ENCODE measurements around the gene NOL7. TPM values are rescaled to one million over a fixed set of nuclear protein-coding genes. Genes with fewer than 3 reads are reported as not detected.

NOL7 gene
- total RNA-seq, 1 donor from 2014 or later, result 48.7 TPM

GRCh38 chr6:13611715-13612114 is 3.4 kb upstream of the NOL7 start:
- Mint-ChIP-seq H3K27me3 (ENCODE audit: unreplicated experiment) (no peaks in the 10 kb centered on the region), H3K9me3 (ENCODE audit: unreplicated experiment) (no peaks in the 10 kb centered on the region), H3K27ac (ENCODE audit: unreplicated experiment) (no peak overlapping the region), H3K4me3 (ENCODE audit: unreplicated experiment) (no peak overlapping the region), H3K36me3 (ENCODE audit: unreplicated experiment) (peaks cover 8% of the 10 kb centered on the region), H3K4me1 (ENCODE audit: unreplicated experiment) (peaks cover 23% of the 10 kb centered on the region)
- TF ChIP-seq CTCF (IDR thresholded peaks at IDR 0.05), result no peak
- no peak for DNase-seq (ENCODE audit: extremely low spot score, unreplicated experiment)

GRCh38 chr6:13613029-13613594 is 2.0 kb upstream of the NOL7 start:
- peaks cover 12% of the 10 kb centered on the region for H3K36me3 Mint-ChIP-seq (ENCODE audit: unreplicated experiment)
- no peak for TF ChIP-seq CTCF (IDR thresholded peaks at IDR 0.05)
- H3K4me3 Mint-ChIP-seq (ENCODE audit: unreplicated experiment), result no peak overlapping the region
- peaks cover 31% of the 10 kb centered on the region for H3K4me1 Mint-ChIP-seq (ENCODE audit: unreplicated experiment)
- no peak for DNase-seq (ENCODE audit: extremely low spot score, unreplicated experiment)
- no peaks in the 10 kb centered on the region for H3K27me3 Mint-ChIP-seq (ENCODE audit: unreplicated experiment)
- H3K27ac Mint-ChIP-seq (ENCODE audit: unreplicated experiment), result no peak overlapping the region
- H3K9me3 Mint-ChIP-seq (ENCODE audit: unreplicated experiment), result no peaks in the 10 kb centered on the region

- DNase-seq (ENCODE audit: extremely low spot score, unreplicated experiment), result peak; percentile 88
- H3K4me1 Mint-ChIP-seq (ENCODE audit: unreplicated experiment), result peaks cover 31% of the 10 kb centered on the region
- H3K9me3 Mint-ChIP-seq (ENCODE audit: unreplicated experiment), result no peaks in the 10 kb centered on the region
- peak overlapping the region; percentile 92 for H3K27ac Mint-ChIP-seq (ENCODE audit: unreplicated experiment)
- H3K36me3 Mint-ChIP-seq (ENCODE audit: unreplicated experiment), result peaks cover 18% of the 10 kb centered on the region
- peak overlapping the region; percentile 99 for H3K4me3 Mint-ChIP-seq (ENCODE audit: unreplicated experiment)
- no peaks in the 10 kb centered on the region for H3K27me3 Mint-ChIP-seq (ENCODE audit: unreplicated experiment)
- TF ChIP-seq CTCF (IDR thresholded peaks at IDR 0.05), result no peak
These were observed 809 bp upstream of the NOL7 start for GRCh38 chr6:13614126-13614925.

GRCh38 chr6:13615792-13616120 is 621 bp downstream of the NOL7 start:
- H3K27me3 Mint-ChIP-seq (ENCODE audit: unreplicated experiment), result no peaks in the 10 kb centered on the region
- H3K27ac Mint-ChIP-seq (ENCODE audit: unreplicated experiment), result peak overlapping the region; percentile 92
- no peaks in the 10 kb centered on the region for H3K9me3 Mint-ChIP-seq (ENCODE audit: unreplicated experiment)
- peaks cover 25% of the 10 kb centered on the region for H3K36me3 Mint-ChIP-seq (ENCODE audit: unreplicated experiment)
- H3K4me3 Mint-ChIP-seq (ENCODE audit: unreplicated experiment), result peak overlapping the region; percentile 99
- peak; percentile 87 for DNase-seq (ENCODE audit: extremely low spot score, unreplicated experiment)
- TF ChIP-seq CTCF (IDR thresholded peaks at IDR 0.05), result no peak
- H3K4me1 Mint-ChIP-seq (ENCODE audit: unreplicated experiment), result peaks cover 31% of the 10 kb centered on the region

- Mint-ChIP-seq H3K4me3 (ENCODE audit: unreplicated experiment) (peak overlapping the region; percentile 99), H3K36me3 (ENCODE audit: unreplicated experiment) (peaks cover 25% of the 10 kb centered on the region), H3K4me1 (ENCODE audit: unreplicated experiment) (peaks cover 31% of the 10 kb centered on the region), H3K27ac (ENCODE audit: unreplicated experiment) (no peak overlapping the region), H3K27me3 (ENCODE audit: unreplicated experiment) (no peaks in the 10 kb centered on the region), H3K9me3 (ENCODE audit: unreplicated experiment) (no peaks in the 10 kb centered on the region)
- TF ChIP-seq CTCF (IDR thresholded peaks at IDR 0.05), result no peak
- DNase-seq (ENCODE audit: extremely low spot score, unreplicated experiment), result no peak
These were observed 1.9 kb downstream of the NOL7 start for GRCh38 chr6:13617066-13617465.
